ENCODE results near the gene HEMGN. TPM values are rescaled to one million over a fixed set of nuclear protein-coding genes. Genes with fewer than 3 reads are reported as not detected.
A peak's percentile ranks its signal among the peaks of the same experiment; 100 is the strongest.

HEMGN gene
- total and polyA plus RNA-seq, 3 donors from 2014 or later: 11.8 to 43.5 (median 22.2) TPM

- intact Hi-C loops (cut with DNase I; ENCODE audit: low total_unique reads): no loop called here
- Histone ChIP-seq H3K27me3 (no peaks in the 10 kb centered on the region), H3K9me3 (no peaks in the 10 kb centered on the region), H3K4me1 (no peaks in the 10 kb centered on the region), H3K4me3 (no peak overlapping the region), H3K27ac (no peak overlapping the region), H3K36me3 (ENCODE audit: low read depth, missing control alignments) (no peaks in the 10 kb centered on the region)
- DNase-seq: no peak
- WGBS, 2 donors: 49 to 57% methylated on average over 5 of the region's 5 CpGs
- no peak for TF ChIP-seq POLR2A (IDR thresholded peaks at IDR 0.05)
- peak in 2 of 3 experiments; percentile 57 to 61 for TF ChIP-seq CTCF (IDR thresholded peaks at IDR 0.05)
These were observed 37.0 kb downstream of the HEMGN start for GRCh38 chr9:97900738-97901565.

GRCh38 chr9:97900103-97900737 lies 37.8 kb downstream of the HEMGN start:
- H3K9me3 ChIP-seq: no peaks in the 10 kb centered on the region
- TF ChIP-seq POLR2A (IDR thresholded peaks at IDR 0.05) (no peak), CTCF (IDR thresholded peaks at IDR 0.05) (no peak)
- H3K4me3 ChIP-seq: no peak overlapping the region
- H3K27me3 ChIP-seq: no peaks in the 10 kb centered on the region
- 72 to 86% methylated on average over 9 of the region's 9 CpGs for WGBS, 2 donors
- no peak for DNase-seq
- no peaks in the 10 kb centered on the region for H3K36me3 ChIP-seq (ENCODE audit: low read depth, missing control alignments)
- H3K27ac ChIP-seq: no peak overlapping the region
- intact Hi-C loops (cut with DNase I; ENCODE audit: low total_unique reads): no loop called here
- no peaks in the 10 kb centered on the region for H3K4me1 ChIP-seq

- Histone ChIP-seq H3K9me3 (no peaks in the 10 kb centered on the region), H3K4me3 (no peak overlapping the region), H3K36me3 (ENCODE audit: low read depth, missing control alignments) (no peaks in the 10 kb centered on the region), H3K27me3 (no peaks in the 10 kb centered on the region), H3K4me1 (no peaks in the 10 kb centered on the region), H3K27ac (no peak overlapping the region)
- no peak for TF ChIP-seq CTCF (IDR thresholded peaks at IDR 0.05)
- no peak for TF ChIP-seq POLR2A (IDR thresholded peaks at IDR 0.05)
- WGBS, 2 donors: 84 to 85% methylated on average over 6 of the region's 6 CpGs
- intact Hi-C loops (cut with DNase I; ENCODE audit: low total_unique reads): no loop called here
- DNase-seq: no peak
These were observed 42.2 kb downstream of the HEMGN start for GRCh38 chr9:97895695-97896332.

- Histone ChIP-seq H3K27me3 (no peaks in the 10 kb centered on the region), H3K9me3 (no peaks in the 10 kb centered on the region), H3K36me3 (ENCODE audit: low read depth, missing control alignments) (no peaks in the 10 kb centered on the region), H3K4me1 (no peaks in the 10 kb centered on the region), H3K4me3 (no peak overlapping the region), H3K27ac (no peak overlapping the region)
- intact Hi-C loops (cut with DNase I; ENCODE audit: low total_unique reads): no loop called here
- DNase-seq: no peak
- WGBS, 2 donors: 65 to 86% methylated on average over 1 of the region's 1 CpG
- TF ChIP-seq CTCF (IDR thresholded peaks at IDR 0.05): no peak
- TF ChIP-seq POLR2A (IDR thresholded peaks at IDR 0.05): no peak
These were observed 42.8 kb downstream of the HEMGN start for GRCh38 chr9:97895211-97895610.
